A549 (cell line): ENCODE results near the gene FXN.

Source experiments
- CEBPB ChIP-seq, 2 experiments: fragments of >200 bp in 1 of 2; sonication (Bioruptor Twin) in 1 of 2; formaldehyde crosslinking in 1 of 2; IDR thresholded peaks; 2 replicates each; pipeline ENCODE4 v1.6.1; 2012 to 2016
- EP300 ChIP-seq, 2 experiments: fragments of >200 bp; sonication (Bioruptor Twin); formaldehyde crosslinking; IDR thresholded peaks; 2 replicates in 1 of 2; 3 replicates in 1 of 2; pipeline ENCODE4 v1.6.1; 2016 to 2017
- HDAC2 ChIP-seq: fragments of 200-600 bp; sonication (generic); IDR thresholded peaks from 2 replicates; pipeline ENCODE4 v1.6.1; 2016
- NR3C1 ChIP-seq: fragments of >200 bp; sonication (Bioruptor Twin); formaldehyde crosslinking; IDR thresholded peaks from 3 replicates; pipeline ENCODE4 v1.6.1; 2017
- POLR2A ChIP-seq: IDR thresholded peaks from 2 replicates; pipeline ENCODE4 v1.6.1; 2012; ENCODE audit warnings: mild to moderate bottlenecking, low read length
- POLR2AphosphoS2 ChIP-seq: conservative IDR thresholded peaks from 2 replicates; pipeline ENCODE4 v1.6.1; 2012; ENCODE audit warnings: low read length, improper control_type of control experiment, inconsistent platforms
- RFX5 ChIP-seq: fragments of 450-650 bp; IDR thresholded peaks from 2 replicates; pipeline ENCODE4 v1.7.1; 2014; ENCODE audit warnings: antibody characterized with exemption, mild to moderate bottlenecking, moderate library complexity
- TF ChIP-seq, protein P1 (sequence below): fragments of >200 bp; sonication (Bioruptor Twin); formaldehyde crosslinking; IDR thresholded peaks from 3 replicates; pipeline ENCODE4 v1.5.1; 2016
- TF ChIP-seq, protein P2 (sequence below): fragments of 250-450 bp; sonication (Bioruptor Pico); IDR thresholded peaks from 2 replicates; pipeline ENCODE4 v1.5.0; 2021; ENCODE audit warnings: mild to moderate bottlenecking, moderate library complexity, borderline replicate concordance
- TF ChIP-seq, protein P3 (sequence below): fragments of 150-350 bp; IDR thresholded peaks from 2 replicates; pipeline ENCODE4 v1.6.1; 2014; ENCODE audit warnings: low read depth, mild to moderate bottlenecking, low read length

DNA sequence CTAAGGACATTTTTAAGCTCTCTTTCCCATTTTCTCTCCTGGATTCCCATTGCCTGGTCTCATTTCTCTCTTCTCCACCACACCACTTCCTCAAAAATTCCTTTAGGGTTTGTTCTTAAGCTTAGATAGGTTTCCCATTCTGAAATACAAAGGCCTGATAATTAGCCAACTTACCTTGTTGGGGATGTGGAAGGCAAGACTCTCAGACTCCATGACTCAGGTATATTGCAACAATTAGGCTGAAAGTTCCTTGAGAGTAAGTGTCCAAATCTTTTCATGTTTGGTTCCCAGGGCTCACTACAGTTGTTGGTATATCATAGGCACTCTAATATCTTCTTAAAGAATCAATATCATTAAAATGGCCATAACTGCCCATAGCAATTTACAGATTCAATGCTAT, 43.6 kb downstream of the FXN start:
- no peak for TF ChIP-seq POLR2A
- TF ChIP-seq, protein P1, sequence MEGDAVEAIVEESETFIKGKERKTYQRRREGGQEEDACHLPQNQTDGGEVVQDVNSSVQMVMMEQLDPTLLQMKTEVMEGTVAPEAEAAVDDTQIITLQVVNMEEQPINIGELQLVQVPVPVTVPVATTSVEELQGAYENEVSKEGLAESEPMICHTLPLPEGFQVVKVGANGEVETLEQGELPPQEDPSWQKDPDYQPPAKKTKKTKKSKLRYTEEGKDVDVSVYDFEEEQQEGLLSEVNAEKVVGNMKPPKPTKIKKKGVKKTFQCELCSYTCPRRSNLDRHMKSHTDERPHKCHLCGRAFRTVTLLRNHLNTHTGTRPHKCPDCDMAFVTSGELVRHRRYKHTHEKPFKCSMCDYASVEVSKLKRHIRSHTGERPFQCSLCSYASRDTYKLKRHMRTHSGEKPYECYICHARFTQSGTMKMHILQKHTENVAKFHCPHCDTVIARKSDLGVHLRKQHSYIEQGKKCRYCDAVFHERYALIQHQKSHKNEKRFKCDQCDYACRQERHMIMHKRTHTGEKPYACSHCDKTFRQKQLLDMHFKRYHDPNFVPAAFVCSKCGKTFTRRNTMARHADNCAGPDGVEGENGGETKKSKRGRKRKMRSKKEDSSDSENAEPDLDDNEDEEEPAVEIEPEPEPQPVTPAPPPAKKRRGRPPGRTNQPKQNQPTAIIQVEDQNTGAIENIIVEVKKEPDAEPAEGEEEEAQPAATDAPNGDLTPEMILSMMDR, result no peak
- no peak for TF ChIP-seq CEBPB (IDR thresholded peaks at IDR 0.05)
- TF ChIP-seq, protein P2, sequence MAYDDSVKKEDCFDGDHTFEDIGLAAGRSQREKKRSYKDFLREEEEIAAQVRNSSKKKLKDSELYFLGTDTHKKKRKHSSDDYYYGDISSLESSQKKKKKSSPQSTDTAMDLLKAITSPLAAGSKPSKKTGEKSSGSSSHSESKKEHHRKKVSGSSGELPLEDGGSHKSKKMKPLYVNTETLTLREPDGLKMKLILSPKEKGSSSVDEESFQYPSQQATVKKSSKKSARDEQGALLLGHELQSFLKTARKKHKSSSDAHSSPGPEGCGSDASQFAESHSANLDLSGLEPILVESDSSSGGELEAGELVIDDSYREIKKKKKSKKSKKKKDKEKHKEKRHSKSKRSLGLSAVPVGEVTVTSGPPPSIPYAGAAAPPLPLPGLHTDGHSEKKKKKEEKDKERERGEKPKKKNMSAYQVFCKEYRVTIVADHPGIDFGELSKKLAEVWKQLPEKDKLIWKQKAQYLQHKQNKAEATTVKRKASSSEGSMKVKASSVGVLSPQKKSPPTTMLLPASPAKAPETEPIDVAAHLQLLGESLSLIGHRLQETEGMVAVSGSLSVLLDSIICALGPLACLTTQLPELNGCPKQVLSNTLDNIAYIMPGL (CRISPR knock-in tag), result no peak
- TF ChIP-seq EP300 (IDR thresholded peaks at IDR 0.05), result no peak
- TF ChIP-seq NR3C1, result no peak
- TF ChIP-seq HDAC2, result no peak
- TF ChIP-seq RFX5, result no peak
- TF ChIP-seq, protein P3, sequence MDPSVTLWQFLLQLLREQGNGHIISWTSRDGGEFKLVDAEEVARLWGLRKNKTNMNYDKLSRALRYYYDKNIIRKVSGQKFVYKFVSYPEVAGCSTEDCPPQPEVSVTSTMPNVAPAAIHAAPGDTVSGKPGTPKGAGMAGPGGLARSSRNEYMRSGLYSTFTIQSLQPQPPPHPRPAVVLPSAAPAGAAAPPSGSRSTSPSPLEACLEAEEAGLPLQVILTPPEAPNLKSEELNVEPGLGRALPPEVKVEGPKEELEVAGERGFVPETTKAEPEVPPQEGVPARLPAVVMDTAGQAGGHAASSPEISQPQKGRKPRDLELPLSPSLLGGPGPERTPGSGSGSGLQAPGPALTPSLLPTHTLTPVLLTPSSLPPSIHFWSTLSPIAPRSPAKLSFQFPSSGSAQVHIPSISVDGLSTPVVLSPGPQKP, result no peak
- no peak for TF ChIP-seq POLR2AphosphoS2
